Measurements from ENCODE around the gene C6orf132.

Gene C6orf132

GRCh38 chr6:42075159-42075838 is 67.1 kb downstream of the C6orf132 start:
- DNase-seq: peak; percentile 71 to 85

GRCh38 chr6:42073287-42073686 is 69.1 kb downstream of the C6orf132 start:
- TF ChIP-seq GATA1 (IDR thresholded peaks at IDR 0.05; ENCODE audit: low read depth, low read length): no peak
- TF ChIP-seq POLR2A (IDR thresholded peaks at IDR 0.05; ENCODE audit: low read length): no peak
- no peak for DNase-seq

More at GRCh38 chr6:42075159-42075838, 67.1 kb downstream of the C6orf132 start:
- TF ChIP-seq GATA1 (IDR thresholded peaks at IDR 0.05; ENCODE audit: low read depth, low read length): no peak
- TF ChIP-seq POLR2A (IDR thresholded peaks at IDR 0.05; ENCODE audit: low read length): no peak

GRCh38 chr6:42071881-42072583 is 70.4 kb downstream of the C6orf132 start:
- TF ChIP-seq GATA1 (IDR thresholded peaks at IDR 0.05; ENCODE audit: low read depth, low read length) (no peak), POLR2A (IDR thresholded peaks at IDR 0.05; ENCODE audit: low read length) (no peak)
- no peak for DNase-seq

GRCh38 chr6:42068872-42069522 is 73.4 kb downstream of the C6orf132 start:
- no peak for DNase-seq
- TF ChIP-seq POLR2A (IDR thresholded peaks at IDR 0.05; ENCODE audit: low read length): no peak
- TF ChIP-seq GATA1 (IDR thresholded peaks at IDR 0.05; ENCODE audit: low read depth, low read length): no peak

- no peak for TF ChIP-seq POLR2A (IDR thresholded peaks at IDR 0.05; ENCODE audit: low read length)
- TF ChIP-seq GATA1 (IDR thresholded peaks at IDR 0.05; ENCODE audit: low read depth, low read length): no peak
- no peak for DNase-seq
Observed at GRCh38 chr6:42068173-42068572, 74.2 kb downstream of the C6orf132 start.

- TF ChIP-seq POLR2A (IDR thresholded peaks at IDR 0.05; ENCODE audit: low read length) (no peak), GATA1 (IDR thresholded peaks at IDR 0.05; ENCODE audit: low read depth, low read length) (no peak)
- no peak for DNase-seq
Observed at GRCh38 chr6:42066156-42066675, 76.2 kb downstream of the C6orf132 start.

GRCh38 chr6:42059743-42060142 is 82.7 kb downstream of the C6orf132 start:
- DNase-seq: no peak

GRCh38 chr6:42053601-42054000 is 88.8 kb downstream of the C6orf132 start:
- TF ChIP-seq POLR2A (IDR thresholded peaks at IDR 0.05; ENCODE audit: low read length): no peak
- TF ChIP-seq GATA1 (IDR thresholded peaks at IDR 0.05; ENCODE audit: low read depth, low read length): no peak

More at GRCh38 chr6:42059743-42060142, 82.7 kb downstream of the C6orf132 start:
- TF ChIP-seq POLR2A (IDR thresholded peaks at IDR 0.05; ENCODE audit: low read length) (no peak), GATA1 (IDR thresholded peaks at IDR 0.05; ENCODE audit: low read depth, low read length) (no peak)

GRCh38 chr6:42051268-42051653 is 91.2 kb downstream of the C6orf132 start:
- no peak for TF ChIP-seq GATA1 (IDR thresholded peaks at IDR 0.05; ENCODE audit: low read depth, low read length)
- no peak for TF ChIP-seq POLR2A (IDR thresholded peaks at IDR 0.05; ENCODE audit: low read length)
- DNase-seq: no peak

More at GRCh38 chr6:42053601-42054000, 88.8 kb downstream of the C6orf132 start:
- DNase-seq: no peak
